ENCODE data around the gene CD22. TPM values are rescaled to one million over a fixed set of nuclear protein-coding genes. Genes with fewer than 3 reads are reported as not detected.

CD22 gene
- total and polyA plus RNA-seq, 2 of the 13 experiments (the other 11 are each of a cell fraction or from before 2014, with no cell fraction given): 0.71 to 1.7 TPM

DNA sequence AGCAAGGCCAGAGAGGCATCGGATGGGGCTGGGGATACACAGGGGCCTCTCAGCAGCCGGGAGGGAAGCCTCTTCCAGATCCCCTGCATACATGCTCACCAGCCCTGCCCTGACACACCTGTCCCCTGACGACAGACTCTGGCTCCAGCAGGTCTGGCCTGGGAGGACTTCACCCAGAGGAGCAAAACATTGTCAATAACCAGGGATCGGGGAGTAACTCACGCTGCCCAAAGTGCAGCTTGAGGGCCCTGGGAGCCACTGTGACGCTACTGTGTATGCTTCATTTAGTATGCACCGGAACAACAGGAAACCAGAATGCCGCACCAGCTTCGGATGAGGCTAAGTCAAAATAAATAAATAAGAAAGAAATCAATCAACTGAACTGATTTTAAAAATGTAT is 12.4 kb upstream of the CD22 start (continued):
- 0 out of 2 replicates have a peak, but pooled peaks have one; percentile 11 for TF ChIP-seq ZNF350 (CRISPR knock-in tag; IDR thresholded peaks at IDR 0.05; ENCODE audit: borderline replicate concordance, low read depth)
- TF ChIP-seq, protein P1, sequence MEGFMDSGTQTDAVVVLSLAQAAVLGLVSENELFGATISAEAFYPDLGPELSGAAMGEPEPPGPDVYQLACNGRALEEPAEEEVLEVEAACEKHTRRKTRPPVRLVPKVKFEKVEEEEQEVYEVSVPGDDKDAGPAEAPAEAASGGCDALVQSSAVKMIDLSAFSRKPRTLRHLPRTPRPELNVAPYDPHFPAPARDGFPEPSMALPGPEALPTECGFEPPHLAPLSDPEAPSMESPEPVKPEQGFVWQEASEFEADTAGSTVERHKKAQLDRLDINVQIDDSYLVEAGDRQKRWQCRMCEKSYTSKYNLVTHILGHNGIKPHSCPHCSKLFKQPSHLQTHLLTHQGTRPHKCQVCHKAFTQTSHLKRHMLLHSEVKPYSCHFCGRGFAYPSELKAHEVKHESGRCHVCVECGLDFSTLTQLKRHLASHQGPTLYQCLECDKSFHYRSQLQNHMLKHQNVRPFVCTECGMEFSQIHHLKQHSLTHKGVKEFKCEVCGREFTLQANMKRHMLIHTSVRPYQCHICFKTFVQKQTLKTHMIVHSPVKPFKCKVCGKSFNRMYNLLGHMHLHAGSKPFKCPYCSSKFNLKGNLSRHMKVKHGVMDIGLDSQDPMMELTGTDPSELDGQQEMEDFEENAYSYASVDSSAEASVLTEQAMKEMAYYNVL (CRISPR knock-in tag; IDR thresholded peaks at IDR 0.05; ENCODE audit: borderline replicate concordance): 0 out of 2 replicates have a peak, but pooled peaks have one; percentile 70
- 0 out of 2 replicates have a peak, but pooled peaks have one; percentile 9 for TF ChIP-seq ZBTB7B (CRISPR knock-in tag; IDR thresholded peaks at IDR 0.05)
- TF ChIP-seq MAX (IDR thresholded peaks at IDR 0.05): peak; percentile 29; the same call in 1 of the 2 replicates
- 0 out of 2 replicates have a peak, but pooled peaks have one; percentile 22 for TF ChIP-seq FOXA1 (IDR thresholded peaks at IDR 0.05)
- TF ChIP-seq FOXA1 (CRISPR knock-in tag; IDR thresholded peaks at IDR 0.05): peak; percentile 76
- TF ChIP-seq HIVEP1 (CRISPR knock-in tag; IDR thresholded peaks at IDR 0.05): no peak
- TF ChIP-seq RARA (CRISPR knock-in tag; IDR thresholded peaks at IDR 0.05): peak; percentile 44; the same call in 1 of the 2 replicates
- TF ChIP-seq CEBPG (CRISPR knock-in tag; IDR thresholded peaks at IDR 0.05): no peak
- TF ChIP-seq ZNF772 (CRISPR knock-in tag; IDR thresholded peaks at IDR 0.05): peak; percentile 44; the same call in 1 of the 2 replicates
- TF ChIP-seq ETV5 (CRISPR knock-in tag; IDR thresholded peaks at IDR 0.05; ENCODE audit: borderline replicate concordance): peak; percentile 41; the same call in 1 of the 2 replicates
- no peak for TF ChIP-seq FOXP1 (IDR thresholded peaks at IDR 0.05)
- TF ChIP-seq FOXP1 (CRISPR knock-in tag; IDR thresholded peaks at IDR 0.05): peak; percentile 74
- no peak for TF ChIP-seq ZNF839 (CRISPR knock-in tag; IDR thresholded peaks at IDR 0.05; ENCODE audit: borderline replicate concordance)
- no peak for TF ChIP-seq GFI1 (CRISPR knock-in tag; IDR thresholded peaks at IDR 0.05; ENCODE audit: borderline replicate concordance)
- TF ChIP-seq, protein P2, sequence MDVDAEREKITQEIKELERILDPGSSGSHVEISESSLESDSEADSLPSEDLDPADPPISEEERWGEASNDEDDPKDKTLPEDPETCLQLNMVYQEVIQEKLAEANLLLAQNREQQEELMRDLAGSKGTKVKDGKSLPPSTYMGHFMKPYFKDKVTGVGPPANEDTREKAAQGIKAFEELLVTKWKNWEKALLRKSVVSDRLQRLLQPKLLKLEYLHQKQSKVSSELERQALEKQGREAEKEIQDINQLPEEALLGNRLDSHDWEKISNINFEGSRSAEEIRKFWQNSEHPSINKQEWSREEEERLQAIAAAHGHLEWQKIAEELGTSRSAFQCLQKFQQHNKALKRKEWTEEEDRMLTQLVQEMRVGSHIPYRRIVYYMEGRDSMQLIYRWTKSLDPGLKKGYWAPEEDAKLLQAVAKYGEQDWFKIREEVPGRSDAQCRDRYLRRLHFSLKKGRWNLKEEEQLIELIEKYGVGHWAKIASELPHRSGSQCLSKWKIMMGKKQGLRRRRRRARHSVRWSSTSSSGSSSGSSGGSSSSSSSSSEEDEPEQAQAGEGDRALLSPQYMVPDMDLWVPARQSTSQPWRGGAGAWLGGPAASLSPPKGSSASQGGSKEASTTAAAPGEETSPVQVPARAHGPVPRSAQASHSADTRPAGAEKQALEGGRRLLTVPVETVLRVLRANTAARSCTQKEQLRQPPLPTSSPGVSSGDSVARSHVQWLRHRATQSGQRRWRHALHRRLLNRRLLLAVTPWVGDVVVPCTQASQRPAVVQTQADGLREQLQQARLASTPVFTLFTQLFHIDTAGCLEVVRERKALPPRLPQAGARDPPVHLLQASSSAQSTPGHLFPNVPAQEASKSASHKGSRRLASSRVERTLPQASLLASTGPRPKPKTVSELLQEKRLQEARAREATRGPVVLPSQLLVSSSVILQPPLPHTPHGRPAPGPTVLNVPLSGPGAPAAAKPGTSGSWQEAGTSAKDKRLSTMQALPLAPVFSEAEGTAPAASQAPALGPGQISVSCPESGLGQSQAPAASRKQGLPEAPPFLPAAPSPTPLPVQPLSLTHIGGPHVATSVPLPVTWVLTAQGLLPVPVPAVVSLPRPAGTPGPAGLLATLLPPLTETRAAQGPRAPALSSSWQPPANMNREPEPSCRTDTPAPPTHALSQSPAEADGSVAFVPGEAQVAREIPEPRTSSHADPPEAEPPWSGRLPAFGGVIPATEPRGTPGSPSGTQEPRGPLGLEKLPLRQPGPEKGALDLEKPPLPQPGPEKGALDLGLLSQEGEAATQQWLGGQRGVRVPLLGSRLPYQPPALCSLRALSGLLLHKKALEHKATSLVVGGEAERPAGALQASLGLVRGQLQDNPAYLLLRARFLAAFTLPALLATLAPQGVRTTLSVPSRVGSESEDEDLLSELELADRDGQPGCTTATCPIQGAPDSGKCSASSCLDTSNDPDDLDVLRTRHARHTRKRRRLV (CRISPR knock-in tag; IDR thresholded peaks at IDR 0.05): peak; percentile 78; the same call in 1 of the 2 replicates
- TF ChIP-seq MAFF (IDR thresholded peaks at IDR 0.05; ENCODE audit: low read depth, low read length): no peak
- no peak for TF ChIP-seq ZNF672 (CRISPR knock-in tag; IDR thresholded peaks at IDR 0.05)
- peak; percentile 19; the same call in 1 of the 2 replicates for TF ChIP-seq KDM2A (CRISPR knock-in tag; IDR thresholded peaks at IDR 0.05; ENCODE audit: borderline replicate concordance, low read depth)
- TF ChIP-seq, protein P3, sequence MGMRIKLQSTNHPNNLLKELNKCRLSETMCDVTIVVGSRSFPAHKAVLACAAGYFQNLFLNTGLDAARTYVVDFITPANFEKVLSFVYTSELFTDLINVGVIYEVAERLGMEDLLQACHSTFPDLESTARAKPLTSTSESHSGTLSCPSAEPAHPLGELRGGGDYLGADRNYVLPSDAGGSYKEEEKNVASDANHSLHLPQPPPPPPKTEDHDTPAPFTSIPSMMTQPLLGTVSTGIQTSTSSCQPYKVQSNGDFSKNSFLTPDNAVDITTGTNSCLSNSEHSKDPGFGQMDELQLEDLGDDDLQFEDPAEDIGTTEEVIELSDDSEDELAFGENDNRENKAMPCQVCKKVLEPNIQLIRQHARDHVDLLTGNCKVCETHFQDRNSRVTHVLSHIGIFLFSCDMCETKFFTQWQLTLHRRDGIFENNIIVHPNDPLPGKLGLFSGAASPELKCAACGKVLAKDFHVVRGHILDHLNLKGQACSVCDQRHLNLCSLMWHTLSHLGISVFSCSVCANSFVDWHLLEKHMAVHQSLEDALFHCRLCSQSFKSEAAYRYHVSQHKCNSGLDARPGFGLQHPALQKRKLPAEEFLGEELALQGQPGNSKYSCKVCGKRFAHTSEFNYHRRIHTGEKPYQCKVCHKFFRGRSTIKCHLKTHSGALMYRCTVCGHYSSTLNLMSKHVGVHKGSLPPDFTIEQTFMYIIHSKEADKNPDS (CRISPR knock-in tag; IDR thresholded peaks at IDR 0.05): no peak

All from HepG2 (cell line).